ENCODE results near the gene NME2. TPM values are rescaled to one million over a fixed set of nuclear protein-coding genes. Genes with fewer than 3 reads are reported as not detected.
"Not testable (repeated sequence)": the region's sequence is repeated elsewhere in the genome, so short reads cannot be mapped to it uniquely, and the experiment has no call there.

NME2 gene
- total RNA-seq, 1 experiment from 2014 or later: 418 TPM

DNA sequence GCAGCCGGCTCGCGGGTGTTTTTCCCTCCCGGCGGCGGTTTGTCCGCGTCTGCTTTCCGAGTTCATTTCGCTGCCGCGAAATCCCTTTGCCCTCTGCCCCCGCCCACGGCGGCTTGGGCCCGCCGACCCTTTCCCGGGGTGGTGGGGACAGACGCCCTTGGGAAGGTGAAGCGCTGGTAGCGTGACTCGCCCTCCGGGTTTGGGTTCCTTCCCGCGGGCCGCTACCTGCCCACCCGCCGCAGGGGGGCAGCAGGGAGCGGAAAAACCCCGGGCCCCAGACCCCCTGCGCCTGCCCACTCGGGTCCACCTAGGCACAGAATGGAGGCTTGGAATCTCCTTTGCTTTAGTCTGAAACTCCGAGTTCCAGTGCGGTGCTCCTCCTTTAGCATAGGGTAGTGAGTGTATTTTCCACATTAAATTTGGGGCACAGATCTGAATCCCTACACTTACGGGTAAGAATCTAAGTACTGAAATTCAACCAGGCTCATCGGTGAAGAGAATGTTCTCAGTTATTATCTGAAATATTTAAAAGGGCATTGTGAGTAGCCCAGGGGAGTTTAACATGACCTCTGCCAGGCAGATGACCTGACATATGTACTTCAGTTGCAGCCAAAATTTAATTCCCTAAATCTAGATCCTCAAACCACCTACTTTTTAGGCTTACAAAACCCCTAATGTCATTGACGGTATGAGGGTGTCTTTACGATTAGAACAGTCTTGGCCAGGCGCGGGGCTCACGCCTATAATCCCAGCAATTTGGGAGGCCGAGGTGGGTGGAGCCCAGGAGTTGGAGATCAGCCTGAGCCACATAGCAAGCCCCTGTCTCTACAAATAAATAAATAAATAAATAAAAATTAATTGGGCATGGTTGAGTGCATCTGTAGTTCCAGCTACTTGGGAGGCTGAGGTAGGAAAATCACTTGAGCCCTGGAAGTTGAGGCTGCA is 1.0 kb downstream of the NME2 start:
- DNase-seq: peak; percentile 68 to 79
- no peaks in the 10 kb centered on the region for H3K27me3 ChIP-seq
- H3K9me3 ChIP-seq (replicated peaks): no peaks in the 10 kb centered on the region
- H3K27ac ChIP-seq: peak overlapping the region; percentile 84
- peaks cover 51% of the 10 kb centered on the region for H3K36me3 ChIP-seq
- peak overlapping the region; percentile 91 for H3K4me3 ChIP-seq
- no peaks in the 10 kb centered on the region for H3K4me1 ChIP-seq

DNA sequence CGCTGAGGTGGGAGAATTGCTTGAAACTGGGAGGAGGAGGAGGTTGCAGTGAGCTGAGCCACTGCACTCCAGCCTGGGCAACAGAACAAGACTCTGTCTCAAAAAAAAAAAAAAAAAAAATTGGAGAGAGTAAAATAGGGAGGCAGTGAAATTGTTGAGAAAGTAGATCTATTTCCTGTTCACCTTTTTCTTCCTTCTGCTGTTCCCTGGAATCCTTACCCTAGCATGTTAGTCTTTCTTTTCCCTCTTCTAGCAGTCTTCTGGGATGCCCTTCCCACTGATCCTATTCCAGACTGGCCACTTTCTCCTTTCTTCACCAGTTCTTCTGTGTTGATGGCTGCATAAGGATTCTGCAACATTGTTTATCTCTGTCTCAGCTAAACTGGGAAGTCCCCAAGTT is 3.1 kb downstream of the NME2 start:
- DNase-seq: no peak
- Histone ChIP-seq H3K27me3 (no peaks in the 10 kb centered on the region), H3K4me1 (no peaks in the 10 kb centered on the region), H3K9me3 (replicated peaks) (no peaks in the 10 kb centered on the region), H3K4me3 (no peak overlapping the region), H3K36me3 (peaks cover 45% of the 10 kb centered on the region), H3K27ac (no peak overlapping the region)

DNA sequence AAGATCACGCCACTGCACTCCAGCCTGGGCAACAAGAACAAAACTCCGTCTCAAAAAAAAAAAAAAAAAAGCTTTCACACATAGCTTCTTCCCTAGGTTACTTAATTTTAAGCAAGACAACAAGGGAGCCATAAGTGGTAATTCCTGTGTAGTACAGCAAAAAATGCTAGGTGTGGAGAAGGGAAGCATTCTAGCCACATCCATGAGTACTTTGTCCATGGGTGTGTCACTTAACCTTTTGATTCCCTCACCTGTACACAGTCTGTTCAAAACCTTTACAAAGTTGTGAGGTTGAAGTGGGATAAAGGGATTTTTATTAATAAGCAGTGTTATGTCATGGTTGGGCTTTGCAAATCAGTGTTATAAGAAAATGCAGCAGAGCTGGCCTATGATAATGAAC is 4.5 kb downstream of the NME2 start:
- Histone ChIP-seq H3K4me3 (no peak overlapping the region), H3K9me3 (replicated peaks) (no peaks in the 10 kb centered on the region), H3K27me3 (no peaks in the 10 kb centered on the region), H3K4me1 (no peaks in the 10 kb centered on the region), H3K27ac (no peak overlapping the region), H3K36me3 (peaks cover 45% of the 10 kb centered on the region)
- DNase-seq: no peak

DNA sequence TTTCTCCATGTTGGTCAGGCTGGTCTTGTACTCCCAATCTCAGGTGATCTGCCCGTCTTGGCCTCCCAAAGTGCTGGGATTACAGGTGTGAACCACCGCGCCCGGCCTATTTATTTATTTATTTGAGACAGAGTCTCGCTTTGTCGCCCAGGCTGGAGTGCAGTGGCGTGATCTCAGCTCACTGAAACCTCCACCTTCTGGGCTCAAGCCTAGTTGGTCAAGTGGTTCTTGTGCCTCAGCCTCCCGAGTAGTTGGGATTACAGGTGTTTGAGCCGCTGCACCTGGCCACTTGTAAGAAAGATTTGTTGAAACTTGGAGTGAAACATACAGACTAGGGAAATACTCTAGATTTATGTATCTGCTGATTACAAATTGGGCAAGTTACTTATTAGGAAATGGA is 5.8 kb downstream of the NME2 start:
- H3K4me1 ChIP-seq; H3K27ac ChIP-seq; H3K9me3 ChIP-seq (replicated peaks); H3K4me3 ChIP-seq; H3K27me3 ChIP-seq; DNase-seq: not testable (repeated sequence)
- peaks cover 45% of the 10 kb centered on the region for H3K36me3 ChIP-seq

GRCh38 chr17:51180486-51180885 is 14.3 kb downstream of the NME2 start:
- Histone ChIP-seq H3K36me3 (peaks cover 19% of the 10 kb centered on the region), H3K9me3 (replicated peaks) (no peaks in the 10 kb centered on the region), H3K27me3 (no peaks in the 10 kb centered on the region), H3K4me1 (no peaks in the 10 kb centered on the region), H3K27ac (no peak overlapping the region), H3K4me3 (no peak overlapping the region)
- DNase-seq: no peak

DNA sequence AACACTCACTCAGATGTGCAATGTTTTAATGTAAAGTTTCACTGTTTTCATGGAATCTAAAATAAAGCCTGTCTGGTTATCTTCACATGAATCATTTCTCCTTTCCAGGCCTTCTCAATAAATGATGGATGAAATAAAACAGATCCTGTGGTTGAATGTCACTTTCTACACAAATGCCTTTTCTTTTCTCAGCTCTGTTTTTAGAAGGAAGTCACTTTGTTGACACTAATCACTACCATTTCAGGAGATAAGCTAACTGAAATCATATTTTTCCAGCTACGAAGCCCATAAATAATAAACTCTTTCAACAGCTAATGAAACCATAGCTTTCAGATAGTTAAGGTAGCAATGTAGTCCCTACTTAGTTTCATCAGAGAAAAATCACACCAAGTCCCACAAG is 17.9 kb downstream of the NME2 start:
- H3K27ac ChIP-seq: no peak overlapping the region
- no peak overlapping the region for H3K4me3 ChIP-seq
- DNase-seq: no peak
- H3K27me3 ChIP-seq: no peaks in the 10 kb centered on the region
- H3K4me1 ChIP-seq: no peaks in the 10 kb centered on the region
- peaks cover 23% of the 10 kb centered on the region for H3K36me3 ChIP-seq
- no peaks in the 10 kb centered on the region for H3K9me3 ChIP-seq (replicated peaks)

- H3K9me3 ChIP-seq (replicated peaks): no peaks in the 10 kb centered on the region
- no peak for DNase-seq
- H3K4me1 ChIP-seq: no peaks in the 10 kb centered on the region
- 0 out of 2 replicates have a peak overlapping the region, but pooled peaks have one; percentile 7 for H3K27ac ChIP-seq
- no peak overlapping the region for H3K4me3 ChIP-seq
- no peaks in the 10 kb centered on the region for H3K27me3 ChIP-seq
- H3K36me3 ChIP-seq: peaks cover 23% of the 10 kb centered on the region
Measured at GRCh38 chr17:51185763-51186332, 19.6 kb downstream of the NME2 start.

GRCh38 chr17:51188271-51188833 is 22.1 kb downstream of the NME2 start:
- H3K27ac ChIP-seq: no peak overlapping the region
- H3K4me3 ChIP-seq: no peak overlapping the region
- no peaks in the 10 kb centered on the region for H3K4me1 ChIP-seq
- peaks cover 30% of the 10 kb centered on the region for H3K36me3 ChIP-seq
- no peak for DNase-seq
- H3K27me3 ChIP-seq: no peaks in the 10 kb centered on the region
- no peaks in the 10 kb centered on the region for H3K9me3 ChIP-seq (replicated peaks)

DNA sequence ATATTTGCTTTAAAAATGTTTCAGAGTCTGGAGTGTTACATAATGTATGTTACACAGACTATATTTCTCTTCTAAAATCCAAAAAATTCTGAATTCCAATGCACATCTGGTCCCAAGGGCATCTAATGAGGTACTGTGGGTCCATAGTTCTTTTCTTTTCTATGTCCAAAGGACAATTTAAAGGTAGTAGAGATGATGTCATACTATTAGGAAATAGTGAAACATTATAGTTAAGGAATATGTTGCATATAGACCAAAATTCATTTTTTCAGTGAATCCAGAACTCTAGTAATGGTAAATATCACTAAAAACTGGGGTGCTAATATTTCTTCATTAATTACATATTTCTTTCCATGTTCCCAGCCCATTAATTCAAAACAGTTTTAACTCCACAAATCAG is 23.0 kb downstream of the NME2 start:
- H3K27ac ChIP-seq: no peak overlapping the region
- DNase-seq: no peak
- no peaks in the 10 kb centered on the region for H3K4me1 ChIP-seq
- no peaks in the 10 kb centered on the region for H3K27me3 ChIP-seq
- H3K4me3 ChIP-seq: no peak overlapping the region
- no peaks in the 10 kb centered on the region for H3K9me3 ChIP-seq (replicated peaks)
- peaks cover 35% of the 10 kb centered on the region for H3K36me3 ChIP-seq

- Histone ChIP-seq H3K9me3 (replicated peaks) (no peaks in the 10 kb centered on the region), H3K4me3 (no peak overlapping the region), H3K27me3 (no peaks in the 10 kb centered on the region), H3K4me1 (no peaks in the 10 kb centered on the region), H3K27ac (no peak overlapping the region), H3K36me3 (peaks cover 35% of the 10 kb centered on the region)
- no peak for DNase-seq
Measured at GRCh38 chr17:51189628-51190027, 23.4 kb downstream of the NME2 start.

- no peaks in the 10 kb centered on the region for H3K9me3 ChIP-seq (replicated peaks)
- H3K27me3 ChIP-seq: no peaks in the 10 kb centered on the region
- no peak overlapping the region for H3K27ac ChIP-seq
- DNase-seq: no peak
- no peaks in the 10 kb centered on the region for H3K4me1 ChIP-seq
- no peak overlapping the region for H3K4me3 ChIP-seq
- H3K36me3 ChIP-seq: peaks cover 27% of the 10 kb centered on the region
Measured at GRCh38 chr17:51191895-51192294, 25.7 kb downstream of the NME2 start.

GRCh38 chr17:51197754-51198153 is 31.5 kb downstream of the NME2 start:
- Histone ChIP-seq H3K9me3 (replicated peaks) (no peaks in the 10 kb centered on the region), H3K4me3 (no peak overlapping the region), H3K27me3 (no peaks in the 10 kb centered on the region), H3K36me3 (peaks cover 30% of the 10 kb centered on the region), H3K4me1 (no peaks in the 10 kb centered on the region), H3K27ac (no peak overlapping the region)
- DNase-seq: no peak

DNA sequence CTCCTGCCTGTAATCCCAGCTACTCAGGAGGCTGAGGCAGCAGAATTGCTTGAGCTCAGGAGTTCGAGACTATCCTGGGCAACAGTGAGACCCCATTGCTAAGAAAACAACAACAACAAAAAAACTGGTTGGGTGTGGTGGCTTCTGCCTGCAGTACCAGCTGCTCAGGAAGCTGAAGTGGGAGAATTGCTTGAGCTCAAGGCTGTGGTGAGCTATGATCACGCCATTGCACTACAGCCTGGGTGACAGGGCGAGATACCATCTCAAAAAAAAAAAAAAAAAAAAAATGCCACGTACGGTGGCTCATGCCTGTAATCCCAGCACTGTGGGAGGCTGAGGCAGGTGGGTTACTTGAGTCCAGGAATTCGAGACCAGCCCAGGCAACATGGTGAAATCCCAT is 34.1 kb downstream of the NME2 start:
- no peak overlapping the region for H3K4me3 ChIP-seq
- H3K27me3 ChIP-seq: no peaks in the 10 kb centered on the region
- H3K9me3 ChIP-seq (replicated peaks): no peaks in the 10 kb centered on the region
- no peaks in the 10 kb centered on the region for H3K4me1 ChIP-seq
- H3K27ac ChIP-seq: no peak overlapping the region
- H3K36me3 ChIP-seq: peaks cover 34% of the 10 kb centered on the region
- DNase-seq: no peak

DNA sequence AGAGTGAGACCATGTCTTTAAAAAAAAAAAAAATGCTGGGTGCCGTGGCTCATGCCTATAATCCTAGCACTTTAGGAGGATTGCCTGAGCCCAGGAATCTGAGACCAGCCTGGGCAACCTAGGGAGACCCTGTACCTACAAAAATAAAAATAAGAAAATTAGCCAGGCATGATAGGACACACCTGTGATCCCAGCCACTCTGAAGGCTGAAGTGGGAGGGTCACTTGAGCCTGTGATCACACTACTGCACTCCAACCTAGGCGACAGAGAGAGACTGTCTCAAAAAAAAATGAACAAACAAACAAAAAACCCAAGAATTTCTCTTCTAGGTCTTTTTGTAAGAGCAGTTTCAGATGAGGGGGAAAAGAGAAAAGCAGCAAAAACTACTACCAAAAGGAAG is 34.6 kb downstream of the NME2 start:
- Histone ChIP-seq H3K27me3 (no peaks in the 10 kb centered on the region), H3K4me1 (no peaks in the 10 kb centered on the region), H3K9me3 (replicated peaks) (no peaks in the 10 kb centered on the region), H3K27ac (no peak overlapping the region), H3K4me3 (no peak overlapping the region), H3K36me3 (peaks cover 35% of the 10 kb centered on the region)
- DNase-seq: no peak

- DNase-seq: no peak
- H3K27me3 ChIP-seq: no peaks in the 10 kb centered on the region
- H3K9me3 ChIP-seq (replicated peaks): no peaks in the 10 kb centered on the region
- peaks cover 43% of the 10 kb centered on the region for H3K36me3 ChIP-seq
- no peak overlapping the region for H3K4me3 ChIP-seq
- H3K27ac ChIP-seq: no peak overlapping the region
- no peaks in the 10 kb centered on the region for H3K4me1 ChIP-seq
Measured at GRCh38 chr17:51203838-51204237, 37.6 kb downstream of the NME2 start.
